HCT116 (cell line): ENCODE measurements around the gene POU2F3. TPM values are rescaled to one million over a fixed set of nuclear protein-coding genes. Genes with fewer than 3 reads are reported as not detected.

Experiments
- ATAC-seq: fragments of 200-7000 bp; cut with Tn5 transposase; 2 replicates; pipeline ENCODE4 v1.9.1; 2020; ENCODE audit warnings: mild to moderate bottlenecking, moderate library complexity
- BruUV-seq: library from RNA; stranded (reverse); fragments of 400-500 nt; replicated peaks from 2 replicates; lab custom pipeline; 2021; lab: Mats Ljungman, UMichigan
- CTCF ChIA-PET: fragments of 300-600 bp; sonication (Branson Sonifier 250); formaldehyde crosslinking; loops from one replicate; lab custom pipeline; 2021; ENCODE audit warnings: antibody characterized with exemption; lab: Charles Lee
- POLR2A ChIA-PET: fragments of 300-600, 350-600 bp; sonication (Branson Sonifier 250); formaldehyde crosslinking; loops from one replicate; lab custom pipeline; 2021; ENCODE audit warnings: antibody characterized with exemption; lab: Charles Lee
- RAD21 ChIA-PET, 2 experiments: fragments of 300-600 bp; sonication (Branson Sonifier 250); formaldehyde crosslinking; loops; one replicate each; lab custom pipeline; 2023; ENCODE audit warnings: low total read pairs in 2 of 2; ENCODE audit not compliant: uncharacterized antibody in 2 of 2, unreplicated experiment in 2 of 2, low non-redundant PET in 1 of 2; lab: Charles Lee
- DNase-seq: peaks from one replicate; pipeline ENCODE4 v3.0.0-alpha.2; 2010; ENCODE audit warnings: low read depth, low spot score
- H2AFZ ChIP-seq: fragments of 200-600 bp; shearing (Covaris generic), sonication (generic); 2 replicates; pipeline ENCODE4 v1.6.1; 2017; ENCODE audit warnings: low read depth, mixed run types, mixed read lengths, antibody characterized with exemption, low read length; ENCODE audit not compliant: poor library complexity, severe bottlenecking
- H3K27ac ChIP-seq: 2 replicates; pipeline ENCODE4 v1.5.1; 2012; ENCODE audit warnings: low read depth, low read length
- H3K27me3 ChIP-seq: fragments of 200-600 bp; sonication (generic); 2 replicates; pipeline ENCODE4 v1.6.1; 2016; ENCODE audit warnings: mixed run types, low read length, mixed read lengths; ENCODE audit not compliant: insufficient read depth
- H3K36me3 ChIP-seq, 2 experiments: fragments of 200-500 bp in 1 of 2; fragments of 200-600 bp in 1 of 2; sonication (Bioruptor generic) in 1 of 2; sonication (generic) in 1 of 2; 2 replicates each; pipeline versions ENCODE4 v1.5.1 to v1.6.1; 2014 to 2016; ENCODE audit warnings: low read length in 2 of 2, inconsistent platforms in 1 of 2, mixed read lengths in 1 of 2, mixed run types in 1 of 2; ENCODE audit not compliant: insufficient read depth in 2 of 2, control insufficient read depth in 1 of 2
- H3K4me1 ChIP-seq, 2 experiments: fragments of 200-600 bp in 1 of 2; sonication (generic) in 1 of 2; 2 replicates each; pipeline versions ENCODE4 v1.5.1 to v1.6.1; 2012 to 2017; ENCODE audit warnings: low read length in 2 of 2, inconsistent platforms in 1 of 2, mild to moderate bottlenecking in 1 of 2, mixed read lengths in 1 of 2, mixed run types in 1 of 2, moderate library complexity in 1 of 2; ENCODE audit not compliant: insufficient read depth in 2 of 2, control insufficient read depth in 1 of 2
- H3K4me2 ChIP-seq: fragments of 200-600 bp; sonication (generic); 2 replicates; pipeline ENCODE4 v1.6.1; 2017; ENCODE audit warnings: mixed run types, low read length, mixed read lengths
- H3K4me3 ChIP-seq, 2 experiments: fragments of 200-600 bp in 1 of 2; sonication (generic) in 1 of 2; replicated peaks in 1 of 2; 2 replicates each; pipeline ENCODE4 v1.5.1; 2011 to 2016; ENCODE audit warnings: low read length in 2 of 2, control low read depth in 1 of 2, low read depth in 1 of 2, mild to moderate bottlenecking in 1 of 2, mixed read lengths in 1 of 2, mixed run types in 1 of 2
- H3K79me2 ChIP-seq: fragments of 200-600 bp; sonication (generic); 2 replicates; pipeline ENCODE4 v1.6.1; 2017; ENCODE audit warnings: mild to moderate bottlenecking, mixed run types, low read length, moderate library complexity, mixed read lengths; ENCODE audit not compliant: insufficient read depth
- H3K9ac ChIP-seq: fragments of 200-600 bp; sonication (generic); 2 replicates; pipeline ENCODE4 v1.6.1; 2016; ENCODE audit warnings: low read length, mixed read lengths
- H3K9me2 ChIP-seq: fragments of 200-600 bp; sonication (generic), shearing (Covaris generic); 2 replicates; pipeline ENCODE4 v1.6.1; 2017; ENCODE audit warnings: mixed run types, mild to moderate bottlenecking, moderate library complexity; ENCODE audit not compliant: insufficient read depth
- H3K9me3 ChIP-seq, 2 experiments: fragments of 200-500 bp in 1 of 2; fragments of 200-600 bp in 1 of 2; sonication (Bioruptor generic) in 1 of 2; sonication (generic) in 1 of 2; 2 replicates each; pipeline ENCODE4 v1.6.1; 2014 to 2017; ENCODE audit warnings: low read length in 2 of 2, mixed read lengths in 2 of 2, inconsistent platforms in 1 of 2, low read depth in 1 of 2, mild to moderate bottlenecking in 1 of 2, mixed run types in 1 of 2, moderate library complexity in 1 of 2; ENCODE audit not compliant: control insufficient read depth in 1 of 2, insufficient read depth in 1 of 2
- H4K20me1 ChIP-seq: fragments of 200-600 bp; sonication (generic), shearing (Covaris generic); 2 replicates; pipeline ENCODE4 v1.6.1; 2017; ENCODE audit warnings: mixed run types, mild to moderate bottlenecking, moderate library complexity; ENCODE audit not compliant: insufficient read depth
- ATF3 ChIP-seq: IDR thresholded peaks from 2 replicates; pipeline ENCODE4 v1.6.1; 2012
- CTCF ChIP-seq, 3 experiments: fragments of 200-600 bp in 1 of 3; sonication (generic) in 1 of 3; IDR thresholded peaks in 2 of 3; conservative IDR thresholded peaks in 1 of 3; 2 replicates each; pipeline ENCODE4 v1.5.1; 2012 to 2017; ENCODE audit warnings: low read depth in 2 of 3, low read length in 2 of 3, antibody characterized with exemption in 1 of 3, borderline replicate concordance in 1 of 3, control low read depth in 1 of 3, mild to moderate bottlenecking in 1 of 3, mixed read lengths in 1 of 3, mixed run types in 1 of 3, moderate library complexity in 1 of 3; ENCODE audit not compliant: insufficient read depth in 1 of 3
- EZH2 ChIP-seq: fragments of 200-600 bp; sonication (generic); IDR thresholded peaks from 2 replicates; pipeline ENCODE4 v1.6.1; 2017; ENCODE audit warnings: antibody characterized with exemption, mixed run types
- FOSL1 ChIP-seq: IDR thresholded peaks from 2 replicates; pipeline ENCODE4 v1.6.1; 2012; ENCODE audit warnings: low read depth
- MAX ChIP-seq: IDR thresholded peaks from 2 replicates; pipeline ENCODE4 v1.6.1; 2012
- POLR2A ChIP-seq: IDR thresholded peaks from 2 replicates; pipeline ENCODE4 v1.7.0; 2011; ENCODE audit warnings: borderline replicate concordance; ENCODE audit not compliant: insufficient read depth, insufficient read length; ENCODE audit errors: extremely low read depth
- POLR2AphosphoS5 ChIP-seq: IDR thresholded peaks from 2 replicates; pipeline ENCODE4 v1.6.1; 2011; ENCODE audit warnings: mild to moderate bottlenecking, low read depth, low read length, moderate library complexity
- SIN3A ChIP-seq: IDR thresholded peaks from 2 replicates; pipeline ENCODE4 v1.6.1; 2012; ENCODE audit warnings: low read depth
- SRF ChIP-seq: IDR thresholded peaks from 2 replicates; pipeline ENCODE4 v1.6.1; 2012; ENCODE audit warnings: low read depth
- TCF7L2 ChIP-seq: IDR thresholded peaks from 2 replicates; pipeline ENCODE4 v1.7.0; 2011; ENCODE audit warnings: borderline replicate concordance, inconsistent platforms; ENCODE audit not compliant: insufficient read depth, insufficient read length; ENCODE audit errors: extremely low read depth
- YY1 ChIP-seq: IDR thresholded peaks from 2 replicates; pipeline ENCODE4 v1.6.1; 2011; ENCODE audit warnings: low read length, low read depth, moderate library complexity, mild to moderate bottlenecking; ENCODE audit not compliant: insufficient replicate concordance; ENCODE audit errors: extremely low read depth
- ZBTB33 ChIP-seq: IDR thresholded peaks from 2 replicates; pipeline ENCODE4 v1.6.1; 2011; ENCODE audit warnings: mild to moderate bottlenecking, low read length, moderate library complexity; ENCODE audit not compliant: insufficient replicate concordance; ENCODE audit errors: extremely low read depth
- ZFX ChIP-seq: fragments of 450-650 bp; IDR thresholded peaks from 2 replicates; pipeline ENCODE4 v1.6.1; 2017
- ZNF274 ChIP-seq: fragments of 200-500 bp; sonication (Bioruptor generic); IDR thresholded peaks from 2 replicates; pipeline ENCODE4 v1.6.1; 2014; ENCODE audit warnings: mild to moderate bottlenecking, low read depth, low read length, inconsistent platforms
- intact Hi-C: fragments of 100-400 bp; cut with micrococcal nuclease; formaldehyde crosslinking; loops from 2 replicates; pipeline ENCODE4 v1.10.0; 2022
- total RNA-seq: library from RNA; stranded (reverse); gene quantifications from one replicate; pipeline ENCODE4 v1.2.1, GENCODE V29; 2021; ENCODE audit not compliant: unreplicated experiment

POU2F3 gene
- total RNA-seq, 1 experiment from 2014 or later = 0.15 TPM

GRCh38 chr11:120254788-120255518 lies 15.0 kb downstream of the POU2F3 start:
- ATAC-seq = no peak; the same call in 1 of the 2 replicates
- Histone ChIP-seq H3K27me3 (peaks cover 46% of the 10 kb centered on the region; the same call in 1 of the 2 replicates), H2AFZ (no peak overlapping the region), H4K20me1 (no peaks in the 10 kb centered on the region), H3K4me1 (no peaks in the 10 kb centered on the region; a peak in 1 of 4 replicates), H3K36me3 (no peaks in the 10 kb centered on the region), H3K9me3 (no peaks in the 10 kb centered on the region), H3K27ac (no peak overlapping the region), H3K4me3 (no peak overlapping the region), H3K9me2 (no peaks in the 10 kb centered on the region), H3K79me2 (no peaks in the 10 kb centered on the region), H3K4me2 (no peak overlapping the region), H3K9ac (no peak overlapping the region)
- CTCF ChIA-PET = interaction anchor here (1.3 kb wide), 1 partner anchor 48 kb away, joined by 4 read pairs; no protein-coding TSS in a partner anchor
- intact Hi-C loops = no loop called here
- POLR2A ChIA-PET = no interaction called here
- TF ChIP-seq MAX (no peak), POLR2AphosphoS5 (no peak), SIN3A (no peak), ZBTB33 (no peak), POLR2A (no peak), FOSL1 (no peak), YY1 (no peak), EZH2 (no peak), ATF3 (no peak), ZNF274 (no peak), ZFX (no peak), SRF (no peak), TCF7L2 (no peak), CTCF (IDR thresholded peaks at IDR 0.05 in 2 of 3, conservative IDR thresholded peaks at IDR 0.05 in 1 of 3; ENCODE audit: borderline replicate concordance in 1 of 3, insufficient read depth in 1 of 3, low read depth in 2 of 3, low read length in 2 of 3) (no peak)
- no TSS peak for BruUV-seq
- no peak for DNase-seq
- RAD21 ChIA-PET = no interaction called here
